Measurements from ENCODE around the gene BEGAIN.

GRCh38 chr14:100532154-100532861, 54.9 kb downstream of the BEGAIN start:
- TF ChIP-seq, protein P1, sequence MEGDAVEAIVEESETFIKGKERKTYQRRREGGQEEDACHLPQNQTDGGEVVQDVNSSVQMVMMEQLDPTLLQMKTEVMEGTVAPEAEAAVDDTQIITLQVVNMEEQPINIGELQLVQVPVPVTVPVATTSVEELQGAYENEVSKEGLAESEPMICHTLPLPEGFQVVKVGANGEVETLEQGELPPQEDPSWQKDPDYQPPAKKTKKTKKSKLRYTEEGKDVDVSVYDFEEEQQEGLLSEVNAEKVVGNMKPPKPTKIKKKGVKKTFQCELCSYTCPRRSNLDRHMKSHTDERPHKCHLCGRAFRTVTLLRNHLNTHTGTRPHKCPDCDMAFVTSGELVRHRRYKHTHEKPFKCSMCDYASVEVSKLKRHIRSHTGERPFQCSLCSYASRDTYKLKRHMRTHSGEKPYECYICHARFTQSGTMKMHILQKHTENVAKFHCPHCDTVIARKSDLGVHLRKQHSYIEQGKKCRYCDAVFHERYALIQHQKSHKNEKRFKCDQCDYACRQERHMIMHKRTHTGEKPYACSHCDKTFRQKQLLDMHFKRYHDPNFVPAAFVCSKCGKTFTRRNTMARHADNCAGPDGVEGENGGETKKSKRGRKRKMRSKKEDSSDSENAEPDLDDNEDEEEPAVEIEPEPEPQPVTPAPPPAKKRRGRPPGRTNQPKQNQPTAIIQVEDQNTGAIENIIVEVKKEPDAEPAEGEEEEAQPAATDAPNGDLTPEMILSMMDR (IDR thresholded peaks at IDR 0.05 in 8 of 11, conservative IDR thresholded peaks at IDR 0.05 in 3 of 11): no peak
- no peak for TF ChIP-seq POLR2A (IDR thresholded peaks at IDR 0.05)
- TF ChIP-seq POLR2AphosphoS5 (IDR thresholded peaks at IDR 0.05): no peak

All from spleen (tissue), 7 donors.